ENCODE results near the gene CEP112. TPM values are rescaled to one million over a fixed set of nuclear protein-coding genes. Genes with fewer than 3 reads are reported as not detected.
A peak's percentile ranks its signal among the peaks of the same experiment; 100 is the strongest.
"Not testable (repeated sequence)": the region's sequence is repeated elsewhere in the genome, so short reads cannot be mapped to it uniquely, and the experiment has no call there.

The CEP112 gene
- total RNA-seq, 1 experiment from 2014 or later: 2.0 TPM

DNA sequence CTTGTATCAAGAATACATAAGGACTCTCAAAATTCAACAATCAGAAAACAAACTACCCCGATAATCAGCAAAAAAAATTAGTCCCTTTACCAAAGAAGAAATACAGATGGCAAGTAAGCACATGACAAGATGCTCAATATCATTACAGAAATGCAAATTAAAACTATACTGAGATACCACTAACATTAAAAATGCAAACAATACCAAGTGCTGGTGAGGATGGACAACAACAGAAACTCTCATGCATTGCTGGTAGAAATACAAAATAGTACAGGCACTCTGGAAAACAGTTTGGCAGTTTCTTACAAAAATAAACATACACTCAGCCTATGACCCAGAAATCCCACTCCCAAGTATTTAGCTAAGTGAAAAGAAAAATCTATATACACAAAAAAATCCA, 7.5 kb downstream of the CEP112 start:
- Histone ChIP-seq H3K36me3 (replicated peaks; ENCODE audit: control insufficient read depth, insufficient read depth, low read length) (no peaks in the 10 kb centered on the region), H3K4me3 (ENCODE audit: insufficient read depth, low read depth, low read length) (no peak overlapping the region), H3K27me3 (ENCODE audit: control insufficient read depth, insufficient read depth, low read length) (no peaks in the 10 kb centered on the region)
- no peak for DNase-seq

DNA sequence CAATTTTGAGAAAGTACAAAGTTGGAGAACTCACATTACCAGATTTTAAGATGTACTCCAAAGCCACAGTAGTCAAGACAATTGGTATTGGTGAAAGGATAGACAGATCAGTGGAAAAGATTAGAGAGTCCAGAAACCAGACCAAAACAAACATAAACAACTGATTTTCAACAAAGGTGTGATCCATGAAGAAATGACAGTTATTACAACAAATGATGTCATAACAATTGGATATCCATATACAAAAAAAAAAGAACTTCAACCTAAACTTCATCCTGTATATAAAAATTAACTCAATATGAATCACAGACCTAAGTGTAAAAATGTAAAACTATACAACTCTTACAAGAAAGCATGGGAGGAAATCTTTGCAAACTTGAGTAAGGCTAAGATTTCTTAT, 8.4 kb downstream of the CEP112 start:
- Histone ChIP-seq H3K4me3 (ENCODE audit: insufficient read depth, low read depth, low read length) (no peak overlapping the region), H3K36me3 (replicated peaks; ENCODE audit: control insufficient read depth, insufficient read depth, low read length) (no peaks in the 10 kb centered on the region), H3K27me3 (ENCODE audit: control insufficient read depth, insufficient read depth, low read length) (no peaks in the 10 kb centered on the region)
- DNase-seq: no peak

DNA sequence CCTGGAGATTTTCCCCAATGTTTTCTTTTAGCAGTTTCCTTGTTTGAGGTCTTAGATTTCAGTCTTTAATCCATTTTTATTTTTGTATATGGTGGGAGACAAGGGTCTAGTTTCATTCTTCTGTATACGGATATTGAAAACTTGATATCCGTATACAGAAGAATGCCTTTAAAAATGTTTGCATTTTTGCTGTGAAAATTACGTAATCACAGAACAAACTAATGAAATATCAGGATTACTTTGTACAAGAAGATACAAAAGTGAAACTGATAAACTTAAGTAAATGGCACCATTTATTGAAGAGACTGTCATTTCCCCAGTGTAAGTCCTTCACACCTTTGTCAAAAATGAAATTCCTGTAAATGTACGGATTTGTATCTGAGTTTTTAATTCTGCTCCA, 13.3 kb downstream of the CEP112 start:
- Histone ChIP-seq H3K4me3 (ENCODE audit: insufficient read depth, low read depth, low read length) (no peak overlapping the region), H3K36me3 (replicated peaks; ENCODE audit: control insufficient read depth, insufficient read depth, low read length) (no peaks in the 10 kb centered on the region), H3K27me3 (ENCODE audit: control insufficient read depth, insufficient read depth, low read length) (no peaks in the 10 kb centered on the region)
- DNase-seq: no peak

DNA sequence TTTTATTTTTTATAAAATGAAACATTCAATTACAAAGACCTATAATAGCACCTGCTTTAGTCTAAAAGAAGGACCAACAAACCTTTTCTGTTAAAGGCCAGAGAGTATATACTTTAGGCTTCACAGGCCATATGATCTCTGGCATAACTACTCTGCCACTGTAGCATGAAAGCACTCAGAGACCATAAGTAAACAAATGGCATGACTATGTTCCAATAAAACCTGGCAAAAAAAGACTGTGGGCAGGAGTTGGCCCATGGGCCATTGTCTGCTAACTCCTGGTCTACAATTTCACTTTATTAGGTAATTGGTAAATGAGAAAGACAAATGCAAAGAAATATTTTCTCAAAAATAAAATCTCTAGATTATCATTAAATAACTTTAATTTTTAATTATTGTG, 14.9 kb downstream of the CEP112 start:
- Histone ChIP-seq H3K27me3 (ENCODE audit: control insufficient read depth, insufficient read depth, low read length) (no peaks in the 10 kb centered on the region), H3K4me3 (ENCODE audit: insufficient read depth, low read depth, low read length) (no peak overlapping the region), H3K36me3 (replicated peaks; ENCODE audit: control insufficient read depth, insufficient read depth, low read length) (no peaks in the 10 kb centered on the region)
- no peak for DNase-seq

DNA sequence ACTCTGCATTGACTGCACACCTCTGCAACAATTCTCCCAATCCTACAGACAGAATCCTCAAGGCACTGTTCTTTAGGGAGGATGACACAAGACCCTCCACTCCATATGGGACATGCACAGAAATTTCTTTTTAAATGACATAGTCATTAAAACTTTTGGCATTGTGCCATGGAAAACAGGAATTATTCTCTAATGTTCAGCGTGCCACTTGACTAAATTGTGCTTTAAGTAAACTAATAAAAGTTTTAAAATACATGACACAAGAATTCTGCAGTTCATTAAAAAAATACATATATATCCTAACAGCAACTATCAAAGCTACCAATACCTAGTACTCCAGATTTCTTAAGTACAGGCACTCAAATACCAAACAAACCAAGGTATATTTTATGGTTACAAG, 16.0 kb downstream of the CEP112 start:
- H3K4me3 ChIP-seq (ENCODE audit: insufficient read depth, low read depth, low read length): no peak overlapping the region
- no peaks in the 10 kb centered on the region for H3K36me3 ChIP-seq (replicated peaks; ENCODE audit: control insufficient read depth, insufficient read depth, low read length)
- DNase-seq: no peak
- H3K27me3 ChIP-seq (ENCODE audit: control insufficient read depth, insufficient read depth, low read length): no peaks in the 10 kb centered on the region

DNA sequence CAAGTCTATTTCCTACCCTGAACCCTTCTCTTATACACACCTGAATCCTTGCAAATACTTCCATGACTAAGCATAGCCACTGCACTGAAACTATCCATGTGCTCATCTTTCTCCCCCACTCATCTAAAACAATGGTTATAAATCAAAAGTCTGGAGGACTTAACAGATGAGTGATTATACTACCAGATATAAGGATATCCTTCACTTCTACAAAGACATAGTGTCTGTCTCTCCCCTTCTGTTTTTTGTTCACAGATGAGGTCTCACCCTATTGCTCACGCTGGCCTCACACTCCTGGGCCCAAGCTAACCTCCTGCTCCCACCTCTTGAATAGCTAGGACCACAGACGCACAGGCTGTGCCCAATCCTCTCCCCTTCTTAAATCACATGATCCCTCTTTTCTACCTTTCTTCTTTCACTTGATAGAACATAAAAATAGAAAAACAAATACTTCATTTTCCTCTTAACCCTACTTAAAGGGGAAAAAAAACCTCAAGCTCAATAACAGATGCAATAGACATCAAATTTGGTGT, 19.2 kb downstream of the CEP112 start:
- Histone ChIP-seq H3K36me3 (replicated peaks; ENCODE audit: control insufficient read depth, insufficient read depth, low read length) (no peaks in the 10 kb centered on the region), H3K27me3 (ENCODE audit: control insufficient read depth, insufficient read depth, low read length) (no peaks in the 10 kb centered on the region), H3K4me3 (ENCODE audit: insufficient read depth, low read depth, low read length) (no peak overlapping the region)
- no peak for DNase-seq

DNA sequence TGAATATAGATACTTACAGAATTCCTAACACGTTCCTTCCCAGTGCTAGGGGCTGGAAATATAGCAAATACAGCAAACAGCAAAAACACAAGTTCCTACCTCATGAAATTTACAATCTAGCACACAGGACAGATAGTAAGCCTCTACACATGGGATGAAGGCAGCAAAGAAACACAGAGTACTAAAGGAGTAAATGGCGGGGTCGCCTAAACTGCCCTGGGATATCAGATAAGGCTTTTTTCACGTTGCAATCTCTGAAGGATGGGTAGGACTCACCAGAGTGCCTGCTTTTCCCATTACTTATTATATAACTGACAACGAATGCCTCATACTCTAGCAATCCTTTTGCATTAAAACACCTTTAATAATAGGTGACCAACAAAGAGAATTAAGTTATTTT, 19.8 kb downstream of the CEP112 start:
- no peak overlapping the region for H3K4me3 ChIP-seq (ENCODE audit: insufficient read depth, low read depth, low read length)
- no peaks in the 10 kb centered on the region for H3K27me3 ChIP-seq (ENCODE audit: control insufficient read depth, insufficient read depth, low read length)
- DNase-seq: no peak
- H3K36me3 ChIP-seq (replicated peaks; ENCODE audit: control insufficient read depth, insufficient read depth, low read length): no peaks in the 10 kb centered on the region

DNA sequence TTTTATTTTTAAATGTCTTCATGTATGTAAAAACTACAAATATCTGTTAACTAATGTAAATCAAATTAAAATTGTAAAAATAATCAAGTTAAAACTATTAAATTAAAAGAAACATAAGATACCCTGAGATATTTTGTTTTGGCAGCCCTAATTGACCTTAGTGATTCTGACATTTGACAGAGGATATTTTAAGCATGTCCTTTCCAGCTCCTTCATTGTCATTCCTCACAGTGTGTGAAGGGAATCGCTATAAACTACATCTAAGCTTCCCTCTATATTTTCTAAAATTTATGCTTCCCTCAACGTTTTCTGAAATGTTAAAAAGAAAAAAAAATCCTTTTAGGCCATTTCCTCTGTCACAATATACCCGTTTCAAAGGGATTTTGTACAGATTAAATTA, 20.2 kb downstream of the CEP112 start:
- Histone ChIP-seq H3K36me3 (replicated peaks; ENCODE audit: control insufficient read depth, insufficient read depth, low read length) (no peaks in the 10 kb centered on the region), H3K27me3 (ENCODE audit: control insufficient read depth, insufficient read depth, low read length) (no peaks in the 10 kb centered on the region), H3K4me3 (ENCODE audit: insufficient read depth, low read depth, low read length) (no peak overlapping the region)
- no peak for DNase-seq

DNA sequence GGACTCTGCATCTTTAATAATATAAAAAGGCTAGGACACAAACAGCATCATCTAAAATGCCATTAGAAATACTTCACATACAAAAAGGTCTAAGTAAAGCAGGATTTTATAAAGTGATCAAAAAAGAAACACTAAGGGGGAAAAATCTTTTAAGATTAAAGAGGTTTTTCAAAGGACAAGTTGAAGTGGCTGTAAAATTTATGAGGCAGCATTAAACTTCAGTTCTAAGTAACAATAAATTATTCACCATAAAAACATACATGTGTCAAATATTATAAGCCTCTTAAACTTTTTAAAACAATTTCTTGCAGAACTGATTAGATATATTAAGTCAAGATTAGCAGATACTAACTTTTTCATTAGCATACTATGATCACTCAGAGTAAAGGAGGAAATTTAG, 20.8 kb downstream of the CEP112 start:
- no peak for DNase-seq
- Histone ChIP-seq H3K4me3 (ENCODE audit: insufficient read depth, low read depth, low read length) (no peak overlapping the region), H3K36me3 (replicated peaks; ENCODE audit: control insufficient read depth, insufficient read depth, low read length) (no peaks in the 10 kb centered on the region), H3K27me3 (ENCODE audit: control insufficient read depth, insufficient read depth, low read length) (no peaks in the 10 kb centered on the region)

DNA sequence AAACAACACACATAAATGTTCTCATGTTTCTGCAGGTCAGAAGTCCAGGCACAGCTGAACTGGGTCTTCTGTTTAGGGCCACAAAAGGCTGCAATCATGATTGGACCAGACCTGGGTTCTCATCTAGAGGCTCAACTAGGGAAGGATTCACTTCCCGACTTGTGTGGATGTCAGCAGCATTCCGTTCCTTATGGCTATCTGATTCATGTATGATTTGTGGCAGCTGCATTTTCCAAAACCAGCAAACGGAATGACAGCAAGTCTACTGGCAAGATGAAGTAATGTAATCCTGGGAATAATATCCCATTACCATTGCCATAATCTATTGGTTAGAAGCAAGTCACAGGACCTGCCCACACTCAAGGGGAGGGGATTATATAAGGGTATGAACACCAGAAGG, 22.1 kb downstream of the CEP112 start:
- Histone ChIP-seq H3K27me3 (ENCODE audit: control insufficient read depth, insufficient read depth, low read length) (no peaks in the 10 kb centered on the region), H3K4me3 (ENCODE audit: insufficient read depth, low read depth, low read length) (no peak overlapping the region), H3K36me3 (replicated peaks; ENCODE audit: control insufficient read depth, insufficient read depth, low read length) (no peaks in the 10 kb centered on the region)
- no peak for DNase-seq

DNA sequence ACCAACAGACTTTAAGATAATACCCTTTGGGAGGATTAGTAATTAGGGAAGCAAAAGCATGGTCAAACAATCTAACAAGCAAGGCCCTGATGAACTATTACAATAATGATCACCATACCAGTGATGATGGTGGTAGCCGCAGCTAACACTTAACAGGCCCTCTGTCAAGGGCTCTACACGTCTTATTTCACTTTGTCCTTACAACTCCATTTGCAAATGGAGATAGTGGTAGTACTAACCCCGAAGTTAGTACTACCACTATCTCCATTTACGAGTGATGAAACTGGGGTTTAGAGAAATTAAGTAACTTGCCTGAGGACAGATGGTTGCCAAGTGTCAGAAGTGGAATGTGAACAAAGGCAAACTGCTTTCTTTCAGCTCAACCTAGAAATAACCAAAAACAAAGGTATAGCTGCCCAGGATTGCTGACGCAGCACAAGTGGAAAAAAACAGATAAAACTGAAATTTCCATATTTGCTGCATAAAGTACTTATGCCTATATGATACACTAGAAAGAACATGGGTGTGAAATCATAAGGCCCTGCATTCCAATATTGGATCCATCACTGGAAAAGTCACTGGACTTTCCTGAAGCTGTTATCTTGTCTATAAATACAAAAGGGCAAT, 24.6 kb downstream of the CEP112 start:
- no peaks in the 10 kb centered on the region for H3K27me3 ChIP-seq (ENCODE audit: control insufficient read depth, insufficient read depth, low read length)
- no peak for DNase-seq
- no peak overlapping the region for H3K4me3 ChIP-seq (ENCODE audit: insufficient read depth, low read depth, low read length)
- no peaks in the 10 kb centered on the region for H3K36me3 ChIP-seq (replicated peaks; ENCODE audit: control insufficient read depth, insufficient read depth, low read length)

DNA sequence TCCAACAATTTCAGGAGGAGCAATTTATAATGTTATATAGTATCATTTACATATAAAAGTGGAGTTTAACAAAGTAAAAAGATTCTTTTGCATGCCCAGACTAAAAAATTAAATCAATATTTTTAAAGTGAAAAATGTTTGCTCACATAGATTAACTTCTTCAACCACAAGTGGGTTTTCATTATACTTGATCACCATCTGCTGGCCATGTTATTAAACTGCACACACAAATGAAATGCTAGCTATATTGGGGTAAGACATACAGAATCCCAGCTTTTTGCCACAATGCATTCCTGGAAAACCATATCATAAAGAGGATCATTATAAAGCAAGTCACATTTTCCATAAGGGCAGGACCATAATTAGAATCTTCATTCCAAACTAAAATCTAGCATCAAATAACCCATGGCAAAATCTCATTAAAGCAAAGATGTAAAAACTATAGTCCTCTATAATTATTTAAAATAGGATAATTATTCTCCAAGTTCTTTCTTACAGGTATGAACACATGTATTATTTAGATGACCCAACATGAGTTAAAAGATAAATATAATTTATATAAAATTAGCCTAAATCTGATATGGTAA, 26.3 kb downstream of the CEP112 start:
- Histone ChIP-seq H3K36me3 (replicated peaks; ENCODE audit: control insufficient read depth, insufficient read depth, low read length) (no peaks in the 10 kb centered on the region), H3K4me3 (ENCODE audit: insufficient read depth, low read depth, low read length) (no peak overlapping the region), H3K27me3 (ENCODE audit: control insufficient read depth, insufficient read depth, low read length) (no peaks in the 10 kb centered on the region)
- peak; percentile 53 for DNase-seq

DNA sequence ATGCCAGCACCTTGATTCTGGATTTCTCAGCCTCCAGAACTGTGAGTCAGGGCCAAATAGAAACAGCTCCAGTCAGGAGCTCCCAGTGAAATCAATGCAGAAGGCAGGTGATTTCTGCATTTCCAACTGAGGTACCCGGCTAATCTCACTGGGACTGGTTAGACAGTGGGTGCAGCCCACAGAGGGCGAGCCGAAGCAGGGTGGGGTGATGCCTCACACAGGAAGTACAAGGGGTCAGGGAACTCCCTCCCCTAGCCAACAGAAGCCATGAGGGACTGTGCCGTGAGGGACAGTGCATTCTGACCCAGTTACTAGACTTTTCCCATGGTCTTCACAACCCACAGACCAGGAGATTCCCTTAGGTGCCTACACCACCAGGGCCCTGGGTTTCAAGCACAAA, 36.9 kb downstream of the CEP112 start:
- not testable (repeated sequence) for H3K4me3 ChIP-seq (ENCODE audit: insufficient read depth, low read depth, low read length); H3K36me3 ChIP-seq (replicated peaks; ENCODE audit: control insufficient read depth, insufficient read depth, low read length); H3K27me3 ChIP-seq (ENCODE audit: control insufficient read depth, insufficient read depth, low read length); DNase-seq

DNA sequence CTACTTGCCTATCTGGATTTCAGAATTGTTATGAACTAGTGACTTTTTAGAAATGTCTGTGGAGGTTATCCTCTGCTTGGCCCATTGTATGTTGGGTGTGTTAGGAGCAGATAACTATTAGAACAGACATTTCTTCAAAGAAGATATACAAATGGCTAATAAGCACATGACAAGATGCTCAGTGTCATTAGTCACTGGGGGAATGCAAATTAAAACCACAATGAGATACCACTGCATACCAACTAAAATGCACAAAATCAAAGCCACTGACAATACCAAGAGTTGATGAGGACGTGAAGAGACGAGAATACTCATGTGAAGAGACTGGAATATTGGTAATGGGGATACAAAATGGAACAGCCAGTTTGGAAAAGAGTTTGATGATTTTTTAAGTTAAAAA, 39.2 kb downstream of the CEP112 start:
- no peak overlapping the region for H3K4me3 ChIP-seq (ENCODE audit: insufficient read depth, low read depth, low read length)
- no peaks in the 10 kb centered on the region for H3K27me3 ChIP-seq (ENCODE audit: control insufficient read depth, insufficient read depth, low read length)
- H3K36me3 ChIP-seq (replicated peaks; ENCODE audit: control insufficient read depth, insufficient read depth, low read length): no peaks in the 10 kb centered on the region
- no peak for DNase-seq

DNA sequence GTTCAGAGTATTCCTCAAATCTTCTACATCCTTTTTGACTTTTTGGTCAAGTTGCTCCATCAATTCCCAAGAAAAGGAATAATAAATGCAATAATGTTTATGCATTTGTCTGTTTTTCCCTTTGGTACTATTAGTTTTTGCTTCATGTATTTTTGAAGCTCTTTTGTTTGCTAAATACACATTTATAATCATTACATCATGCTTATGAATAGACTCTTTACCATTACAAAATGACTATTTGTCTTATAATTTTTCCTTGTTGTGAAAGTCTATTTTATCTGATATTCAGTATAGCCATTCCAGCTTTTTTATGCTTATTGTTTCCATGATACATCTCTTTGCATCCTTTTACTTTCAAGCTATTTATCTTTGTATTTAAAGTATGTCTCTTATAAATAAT, 41.2 kb downstream of the CEP112 start:
- DNase-seq: no peak
- no peak overlapping the region for H3K4me3 ChIP-seq (ENCODE audit: insufficient read depth, low read depth, low read length)
- no peaks in the 10 kb centered on the region for H3K36me3 ChIP-seq (replicated peaks; ENCODE audit: control insufficient read depth, insufficient read depth, low read length)
- no peaks in the 10 kb centered on the region for H3K27me3 ChIP-seq (ENCODE audit: control insufficient read depth, insufficient read depth, low read length)

DNA sequence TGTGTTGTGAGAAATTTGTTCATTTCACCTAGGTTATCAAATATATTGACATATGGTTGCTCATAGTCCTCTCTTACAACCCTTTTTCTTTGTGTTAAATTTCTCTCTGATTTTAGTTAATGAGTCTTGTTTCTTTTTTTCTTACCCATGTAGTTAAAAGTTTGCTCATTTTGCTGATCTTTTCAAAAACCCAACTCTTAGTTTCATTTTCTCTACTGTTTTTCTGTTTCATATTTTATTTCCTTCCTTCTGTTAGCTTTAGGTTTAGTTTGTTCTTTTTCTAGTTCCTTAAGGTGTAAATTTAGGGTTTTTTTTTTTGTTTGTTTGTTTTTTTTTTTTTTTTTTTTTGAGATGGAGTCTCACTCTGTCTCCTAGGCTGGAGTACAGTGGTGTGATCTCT, 42.4 kb downstream of the CEP112 start:
- no peak overlapping the region for H3K4me3 ChIP-seq (ENCODE audit: insufficient read depth, low read depth, low read length)
- H3K27me3 ChIP-seq (ENCODE audit: control insufficient read depth, insufficient read depth, low read length): no peaks in the 10 kb centered on the region
- no peak for DNase-seq
- H3K36me3 ChIP-seq (replicated peaks; ENCODE audit: control insufficient read depth, insufficient read depth, low read length): no peaks in the 10 kb centered on the region

Measured in H7 (cell line).